D721Med (cell line): ENCODE data around the gene B4GALT2.

Experiments used
- DNase-seq: peaks from one replicate; pipeline ENCODE4 v3.0.0; 2011; ENCODE audit warnings: low spot score; ENCODE audit not compliant: insufficient read length
- FAIRE-seq: peaks from 2 replicates; lab custom pipeline; 2011; peaks lifted over from hg19 to GRCh38; lab: Jason Lieb, UNC
- TF ChIP-seq, protein P1 (sequence below): IDR thresholded peaks from 2 replicates; pipeline ENCODE4 v1.5.1; 2012; ENCODE audit warnings: mild to moderate bottlenecking, control low read depth; ENCODE audit not compliant: insufficient read depth; ENCODE audit errors: missing control alignments

The B4GALT2 gene

DNA sequence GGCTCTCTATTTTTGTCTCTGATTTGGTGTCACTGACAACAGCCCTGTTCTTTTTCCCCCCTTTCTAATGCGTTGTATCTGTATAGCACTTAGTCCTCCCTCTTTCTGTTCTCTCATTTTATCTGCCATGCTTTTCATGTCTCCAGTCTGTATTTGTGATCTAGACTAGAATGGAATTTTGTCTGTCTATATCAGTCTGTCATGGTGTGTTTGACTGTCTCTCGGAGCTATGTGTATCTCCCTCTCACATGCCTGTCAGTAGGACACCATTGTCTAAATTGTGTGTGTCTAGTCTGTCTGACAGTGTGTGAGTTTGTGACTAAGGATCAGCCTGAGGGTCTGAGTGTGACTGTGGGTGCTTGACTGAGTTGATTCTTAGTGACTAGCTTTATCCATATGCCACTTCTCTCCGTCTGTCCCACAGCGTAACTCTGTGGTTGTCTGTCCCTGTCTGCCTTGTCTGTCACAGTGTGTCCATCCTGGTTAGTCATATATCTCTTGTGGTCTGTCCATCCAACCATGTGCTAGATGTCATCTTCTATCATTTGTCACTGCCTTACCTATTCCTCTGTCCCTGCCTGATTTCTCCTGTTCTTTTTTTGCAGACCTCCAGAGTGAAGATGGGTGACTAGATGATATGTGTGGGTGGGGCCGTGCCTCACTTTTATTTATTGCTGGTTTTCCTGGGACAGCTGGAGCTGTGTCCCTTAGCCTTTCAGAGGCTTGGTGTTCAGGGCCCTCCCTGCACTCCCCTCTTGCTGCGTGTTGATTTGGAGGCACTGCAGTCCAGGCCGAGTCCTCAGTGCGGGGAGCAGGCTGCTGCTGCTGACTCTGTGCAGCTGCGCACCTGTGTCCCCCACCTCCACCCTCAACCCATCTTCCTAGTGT lies 1.4 kb upstream of the B4GALT2 start:
- no peak for FAIRE-seq
- TF ChIP-seq, protein P1, sequence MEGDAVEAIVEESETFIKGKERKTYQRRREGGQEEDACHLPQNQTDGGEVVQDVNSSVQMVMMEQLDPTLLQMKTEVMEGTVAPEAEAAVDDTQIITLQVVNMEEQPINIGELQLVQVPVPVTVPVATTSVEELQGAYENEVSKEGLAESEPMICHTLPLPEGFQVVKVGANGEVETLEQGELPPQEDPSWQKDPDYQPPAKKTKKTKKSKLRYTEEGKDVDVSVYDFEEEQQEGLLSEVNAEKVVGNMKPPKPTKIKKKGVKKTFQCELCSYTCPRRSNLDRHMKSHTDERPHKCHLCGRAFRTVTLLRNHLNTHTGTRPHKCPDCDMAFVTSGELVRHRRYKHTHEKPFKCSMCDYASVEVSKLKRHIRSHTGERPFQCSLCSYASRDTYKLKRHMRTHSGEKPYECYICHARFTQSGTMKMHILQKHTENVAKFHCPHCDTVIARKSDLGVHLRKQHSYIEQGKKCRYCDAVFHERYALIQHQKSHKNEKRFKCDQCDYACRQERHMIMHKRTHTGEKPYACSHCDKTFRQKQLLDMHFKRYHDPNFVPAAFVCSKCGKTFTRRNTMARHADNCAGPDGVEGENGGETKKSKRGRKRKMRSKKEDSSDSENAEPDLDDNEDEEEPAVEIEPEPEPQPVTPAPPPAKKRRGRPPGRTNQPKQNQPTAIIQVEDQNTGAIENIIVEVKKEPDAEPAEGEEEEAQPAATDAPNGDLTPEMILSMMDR = no peak
- no peak for DNase-seq

DNA sequence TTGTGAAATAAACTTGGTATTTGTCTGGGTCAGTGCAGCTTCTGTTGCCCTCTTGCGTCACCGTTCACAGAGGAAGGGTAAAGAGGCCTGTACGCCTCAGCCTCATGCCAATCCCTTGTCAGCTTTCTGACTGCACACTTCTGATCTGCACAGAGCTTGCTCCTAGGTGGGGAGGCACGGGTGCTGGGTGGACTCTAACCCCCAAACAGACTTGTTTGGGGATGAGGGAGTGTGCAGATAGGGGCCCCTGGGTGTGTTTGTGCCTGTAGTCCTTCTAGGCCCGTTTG lies 803 bp upstream of the B4GALT2 start:
- FAIRE-seq (no peak), DNase-seq (no peak)
- TF ChIP-seq, protein P1 = no peak

DNA sequence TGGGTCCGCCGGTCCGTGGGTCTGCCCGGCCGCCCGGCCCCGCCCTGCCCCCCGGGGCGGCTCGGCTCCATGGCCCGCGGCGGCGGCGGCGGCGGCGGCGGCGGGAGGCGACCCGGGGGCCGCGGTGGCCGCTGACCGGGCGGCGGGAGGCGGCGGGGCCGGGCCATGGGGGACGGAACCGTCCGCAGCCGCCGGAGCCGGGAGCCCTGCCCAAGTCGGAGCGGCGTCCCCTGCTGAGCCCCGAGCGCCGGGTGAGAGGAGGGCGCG lies 184 bp downstream of the B4GALT2 start:
- FAIRE-seq = no peak
- no peak for DNase-seq

DNA sequence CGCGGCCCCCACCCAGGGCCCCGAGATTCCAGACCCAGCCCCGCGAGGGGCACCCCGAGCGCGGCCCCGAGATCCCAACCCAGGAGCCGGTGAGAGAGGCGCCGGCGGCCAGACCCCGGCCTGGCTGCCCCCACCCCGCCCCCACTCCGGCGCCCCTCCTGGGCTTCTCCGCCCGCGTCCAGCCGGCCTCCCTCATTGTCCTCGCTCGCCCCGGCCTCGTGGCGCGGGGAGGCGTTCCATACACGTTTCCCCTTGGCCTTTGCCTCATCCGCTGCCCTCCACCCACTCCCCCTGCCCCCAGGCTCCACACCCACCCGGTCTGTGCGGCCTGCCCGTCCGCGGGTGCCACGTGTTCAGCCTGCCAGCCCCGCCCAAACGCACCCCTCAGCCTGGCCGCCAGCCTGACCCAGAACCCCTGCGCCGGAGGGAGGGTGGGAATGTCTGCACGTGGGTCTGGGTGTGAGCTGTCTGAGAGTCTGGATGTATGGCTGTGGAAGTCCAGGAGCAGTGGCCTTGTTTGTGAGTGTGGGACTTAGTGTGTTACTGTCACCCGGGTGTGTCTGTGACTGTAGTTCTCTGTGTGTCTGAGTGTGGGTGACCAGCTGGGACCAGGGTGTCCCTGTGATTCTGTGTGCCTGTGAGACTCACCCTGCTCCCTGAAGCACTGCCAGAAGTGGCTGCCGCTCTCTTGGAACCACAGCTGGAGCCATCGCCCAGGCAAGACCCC lies 681 bp downstream of the B4GALT2 start:
- FAIRE-seq (no peak), DNase-seq (peak; percentile 48)
- TF ChIP-seq, protein P1 = no peak

More for the DNA sequence above, 184 bp downstream of the B4GALT2 start:
- TF ChIP-seq, protein P1 = no peak

DNA sequence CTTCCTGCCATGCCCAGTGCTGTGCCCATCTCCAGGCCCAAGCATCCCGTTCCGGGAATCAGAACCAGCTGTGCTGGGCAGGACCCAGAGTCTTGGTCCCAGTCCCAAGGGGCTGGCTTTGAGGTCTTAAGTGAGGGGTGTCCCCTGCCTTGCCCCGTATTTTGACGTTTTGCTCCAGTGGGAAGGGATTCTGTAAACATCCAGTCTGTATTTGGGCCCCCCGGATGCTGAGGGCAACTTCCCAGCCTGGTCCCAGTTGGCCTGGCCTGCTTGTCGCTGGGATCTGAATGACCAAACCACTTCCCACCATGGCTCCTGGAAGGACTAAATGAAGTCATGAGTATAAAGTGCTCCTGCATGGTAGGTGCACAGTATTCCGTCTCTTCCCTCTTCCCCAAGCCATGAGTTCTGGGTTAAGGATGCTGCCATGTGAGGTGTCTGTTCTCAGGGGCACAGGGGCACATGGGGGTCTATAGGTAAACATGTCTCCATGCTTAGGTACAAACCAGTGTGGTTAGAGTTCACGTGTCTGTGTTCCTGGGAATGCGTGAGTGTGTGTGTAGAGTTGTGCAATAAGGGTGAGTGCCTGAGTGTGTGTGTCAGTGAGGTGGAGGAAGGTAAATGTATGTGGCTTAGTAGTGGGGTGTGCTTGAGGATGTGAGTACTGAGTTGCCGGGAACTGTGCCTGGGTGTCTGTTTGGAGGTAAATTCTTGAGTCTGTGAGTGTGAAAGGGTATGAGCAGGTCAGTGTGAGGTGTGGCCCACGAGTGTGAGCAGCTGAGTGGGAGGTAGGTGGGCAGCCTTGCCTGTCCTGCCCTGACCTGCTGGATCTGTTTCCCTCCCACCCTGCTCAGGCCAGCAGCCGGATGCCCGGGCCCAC lies 1.5 kb downstream of the B4GALT2 start:
- no peak for FAIRE-seq
- TF ChIP-seq, protein P1 = no peak
- no peak for DNase-seq

DNA sequence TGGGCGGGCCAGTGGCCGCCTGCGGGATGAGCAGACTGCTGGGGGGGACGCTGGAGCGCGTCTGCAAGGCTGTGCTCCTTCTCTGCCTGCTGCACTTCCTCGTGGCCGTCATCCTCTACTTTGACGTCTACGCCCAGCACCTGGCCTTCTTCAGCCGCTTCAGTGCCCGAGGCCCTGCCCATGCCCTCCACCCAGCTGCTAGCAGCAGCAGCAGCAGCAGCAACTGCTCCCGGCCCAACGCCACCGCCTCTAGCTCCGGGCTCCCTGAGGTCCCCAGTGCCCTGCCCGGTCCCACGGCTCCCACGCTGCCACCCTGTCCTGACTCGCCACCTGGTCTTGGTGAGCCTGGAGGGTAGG lies 2.1 kb downstream of the B4GALT2 start:
- TF ChIP-seq, protein P1 = no peak
- DNase-seq = no peak
- FAIRE-seq = no peak
